WERI-Rb-1 (cell line): ENCODE data around the gene NAALADL2.

Experiments
- DNase-seq: peaks from one replicate; pipeline ENCODE4 v3.0.0-alpha.2; 2020
- H3K27ac ChIP-seq: fragments of 250-450 bp; sonication (Bioruptor Pico); 2 replicates; pipeline ENCODE4 v1.5.1; 2020; ENCODE audit warnings: mild to moderate bottlenecking, moderate library complexity
- H3K27me3 ChIP-seq: fragments of 250-450 bp; sonication (Bioruptor Pico); 2 replicates; pipeline ENCODE4 v1.5.1; 2021; ENCODE audit warnings: mild to moderate bottlenecking, low read depth, moderate library complexity; ENCODE audit not compliant: insufficient read depth, severe bottlenecking
- H3K36me3 ChIP-seq: fragments of 250-450 bp; sonication (Bioruptor Pico); 2 replicates; pipeline ENCODE4 v1.5.1; 2020; ENCODE audit warnings: mild to moderate bottlenecking, moderate library complexity
- H3K4me3 ChIP-seq: 2 replicates; pipeline ENCODE4 v1.5.1; 2011; ENCODE audit warnings: low read depth, mild to moderate bottlenecking, control low read depth, low read length
- H3K9me3 ChIP-seq: fragments of 250-450 bp; sonication (Bioruptor Pico); 2 replicates; pipeline ENCODE4 v1.5.1; 2021; ENCODE audit warnings: mild to moderate bottlenecking, moderate library complexity; ENCODE audit not compliant: severe bottlenecking
- CTCF ChIP-seq: IDR thresholded peaks from 2 replicates; pipeline ENCODE4 v1.5.1; 2011; ENCODE audit warnings: low read depth, mild to moderate bottlenecking, control low read depth, inconsistent platforms, low read length

The NAALADL2 gene

GRCh38 chr3:175297216-175297615 is 438.1 kb downstream of the NAALADL2 start:
- no peak overlapping the region for H3K27ac ChIP-seq
- no peak for DNase-seq
- no peaks in the 10 kb centered on the region for H3K36me3 ChIP-seq
- no peak overlapping the region for H3K4me3 ChIP-seq
- H3K27me3 ChIP-seq = no peaks in the 10 kb centered on the region
- TF ChIP-seq CTCF = no peak
- H3K9me3 ChIP-seq = no peaks in the 10 kb centered on the region

- DNase-seq = no peak
- Histone ChIP-seq H3K27me3 (no peaks in the 10 kb centered on the region), H3K36me3 (no peaks in the 10 kb centered on the region), H3K9me3 (no peaks in the 10 kb centered on the region), H3K4me3 (no peak overlapping the region), H3K27ac (no peak overlapping the region)
- TF ChIP-seq CTCF = no peak
Observed at GRCh38 chr3:175301741-175302140, 442.6 kb downstream of the NAALADL2 start.

- no peaks in the 10 kb centered on the region for H3K9me3 ChIP-seq
- TF ChIP-seq CTCF = no peak
- no peak overlapping the region for H3K27ac ChIP-seq
- no peaks in the 10 kb centered on the region for H3K36me3 ChIP-seq
- H3K4me3 ChIP-seq = no peak overlapping the region
- no peak for DNase-seq
- no peaks in the 10 kb centered on the region for H3K27me3 ChIP-seq
Observed at GRCh38 chr3:175304404-175304803, 445.3 kb downstream of the NAALADL2 start.

- H3K4me3 ChIP-seq = no peak overlapping the region
- H3K27me3 ChIP-seq = no peaks in the 10 kb centered on the region
- no peaks in the 10 kb centered on the region for H3K9me3 ChIP-seq
- no peak for TF ChIP-seq CTCF
- no peak overlapping the region for H3K27ac ChIP-seq
- H3K36me3 ChIP-seq = no peaks in the 10 kb centered on the region
- no peak for DNase-seq
Observed at GRCh38 chr3:175307642-175308041, 448.5 kb downstream of the NAALADL2 start.

- Histone ChIP-seq H3K36me3 (no peaks in the 10 kb centered on the region), H3K9me3 (no peaks in the 10 kb centered on the region), H3K27ac (no peak overlapping the region), H3K4me3 (no peak overlapping the region), H3K27me3 (no peaks in the 10 kb centered on the region)
- no peak for TF ChIP-seq CTCF
- no peak for DNase-seq
Observed at GRCh38 chr3:175308097-175308496, 449.0 kb downstream of the NAALADL2 start.

- no peak for TF ChIP-seq CTCF
- no peaks in the 10 kb centered on the region for H3K36me3 ChIP-seq
Observed at GRCh38 chr3:175310046-175310445, 450.9 kb downstream of the NAALADL2 start.

More at GRCh38 chr3:175310046-175310445, 450.9 kb downstream of the NAALADL2 start:
- Histone ChIP-seq H3K4me3 (no peak overlapping the region), H3K27me3 (no peaks in the 10 kb centered on the region), H3K27ac (no peak overlapping the region), H3K9me3 (no peaks in the 10 kb centered on the region)
- no peak for DNase-seq
